Measurements from ENCODE around the gene CSTPP1.
A peak's percentile ranks its signal among the peaks of the same experiment; 100 is the strongest.
"Not testable (repeated sequence)": the region's sequence is repeated elsewhere in the genome, so short reads cannot be mapped to it uniquely, and the experiment has no call there.

The CSTPP1 gene

GRCh38 chr11:46991391-46991790 lies 54.8 kb downstream of the CSTPP1 start:
- DNase-seq (ENCODE audit: low spot score) = no peak

- not testable (repeated sequence) for DNase-seq (ENCODE audit: low spot score)
Measured at GRCh38 chr11:46992386-46992785, 55.8 kb downstream of the CSTPP1 start.

DNA sequence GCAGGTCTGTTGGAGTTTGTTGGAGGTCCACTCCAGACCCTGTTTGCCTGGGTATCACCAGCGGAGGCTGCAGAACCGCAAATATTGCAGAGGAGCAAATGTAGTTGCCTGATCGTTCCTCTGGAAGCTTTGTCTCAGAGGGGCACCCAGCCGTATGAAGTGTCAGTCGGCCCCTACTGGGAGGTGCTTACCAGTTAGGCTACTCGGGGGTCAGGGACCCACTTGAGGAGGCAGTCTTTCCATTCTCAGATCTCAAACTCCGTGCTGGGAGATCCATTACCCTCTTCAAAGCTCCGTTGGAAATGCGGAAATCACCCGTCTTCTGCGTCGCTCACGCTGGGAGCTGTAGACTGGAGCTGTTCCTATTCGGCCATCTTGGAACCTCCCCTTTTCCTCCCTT lies 61.2 kb downstream of the CSTPP1 start:
- DNase-seq (ENCODE audit: low spot score) = not testable (repeated sequence)

DNA sequence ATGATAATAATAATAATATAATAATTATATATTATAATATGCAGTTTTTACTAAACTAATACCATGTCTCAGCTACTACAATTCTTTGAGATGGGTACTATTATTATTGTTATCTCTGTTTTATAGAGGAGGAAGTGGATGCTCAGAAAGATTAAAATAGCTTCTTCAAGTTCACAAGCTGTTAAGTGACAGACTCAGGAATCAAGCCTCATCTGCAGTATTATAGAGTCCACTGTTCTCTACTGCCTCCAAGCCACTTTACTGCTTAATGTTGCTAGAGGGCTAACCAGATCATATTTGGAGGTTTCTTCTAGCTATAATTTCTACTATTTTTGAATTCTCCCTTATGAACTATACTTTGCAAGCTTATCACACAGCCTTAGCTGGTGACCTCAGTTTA lies 62.7 kb downstream of the CSTPP1 start:
- DNase-seq (ENCODE audit: low spot score) = no peak

- DNase-seq (ENCODE audit: low spot score) = no peak
Measured at GRCh38 chr11:47000033-47000432, 63.5 kb downstream of the CSTPP1 start.

- DNase-seq (ENCODE audit: low spot score) = no peak
Measured at GRCh38 chr11:47001781-47002181, 65.2 kb downstream of the CSTPP1 start.

DNA sequence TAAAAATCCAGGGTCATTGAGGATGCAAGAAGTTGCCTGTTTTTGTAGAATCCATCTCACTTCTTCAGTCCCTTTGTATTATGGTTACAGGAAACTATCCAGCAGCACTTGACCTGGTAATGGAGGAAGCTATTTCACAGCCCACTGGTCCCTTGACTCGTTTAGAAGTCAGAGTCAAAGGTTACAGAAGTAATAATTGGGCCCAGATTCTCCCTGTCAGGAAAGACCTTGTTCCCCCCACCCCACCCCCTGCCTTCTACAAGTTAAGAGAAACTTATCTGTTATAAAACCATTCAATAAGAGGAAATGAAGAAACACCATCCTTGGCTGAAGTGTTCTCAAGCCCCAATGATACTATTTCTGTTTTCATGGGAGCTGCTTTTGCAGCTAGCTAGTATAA lies 65.8 kb downstream of the CSTPP1 start:
- DNase-seq (ENCODE audit: low spot score) = no peak

GRCh38 chr11:47003180-47003877 lies 66.8 kb downstream of the CSTPP1 start:
- DNase-seq (ENCODE audit: low spot score) = no peak

GRCh38 chr11:47004595-47005033 lies 68.1 kb downstream of the CSTPP1 start:
- no peak for DNase-seq (ENCODE audit: low spot score)

GRCh38 chr11:47005441-47005840 lies 68.9 kb downstream of the CSTPP1 start:
- no peak for DNase-seq (ENCODE audit: low spot score)

DNA sequence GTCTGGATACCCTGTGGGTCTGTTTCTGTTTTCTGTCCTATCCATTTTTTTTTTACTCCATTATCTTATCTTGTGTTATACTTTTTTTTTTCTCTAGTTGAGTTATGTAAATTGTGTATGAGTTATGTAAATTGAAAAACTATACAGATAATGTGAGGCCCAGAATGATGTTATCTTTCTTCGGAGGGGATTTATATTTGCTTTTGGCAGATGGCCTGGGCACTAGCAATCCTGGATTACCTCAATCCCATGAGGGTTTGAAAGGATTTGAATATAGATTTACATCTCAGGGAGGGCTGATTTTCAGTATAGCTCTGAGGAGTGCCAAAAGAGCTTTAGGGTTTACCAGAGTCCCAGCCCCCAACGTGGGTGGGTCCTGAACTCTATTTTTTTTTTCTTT lies 71.0 kb downstream of the CSTPP1 start:
- peak; percentile 81 for DNase-seq (ENCODE audit: low spot score)

- DNase-seq (ENCODE audit: low spot score) = no peak
Measured at GRCh38 chr11:47010179-47010578, 73.6 kb downstream of the CSTPP1 start.

DNA sequence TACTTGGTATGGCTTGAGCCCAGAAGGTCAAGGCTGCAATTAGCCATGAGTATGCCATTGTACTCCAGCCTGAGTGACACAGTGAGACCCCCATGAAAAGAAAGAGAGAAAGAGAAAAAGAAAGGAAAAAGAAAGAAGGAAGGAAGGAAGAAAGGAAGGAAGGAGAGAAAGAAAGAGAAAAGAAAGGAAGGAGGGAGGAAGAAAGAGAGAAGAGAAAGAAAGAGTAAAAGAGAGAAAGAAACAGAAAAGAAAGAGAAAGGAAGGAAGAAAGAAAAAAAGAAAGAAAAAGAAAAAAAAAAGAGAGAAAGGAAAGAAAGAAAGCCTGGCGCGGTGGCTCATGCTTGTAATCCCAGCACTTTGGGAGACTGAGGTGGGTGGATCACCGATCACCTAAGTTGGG lies 77.5 kb downstream of the CSTPP1 start:
- DNase-seq (ENCODE audit: low spot score) = no peak

DNA sequence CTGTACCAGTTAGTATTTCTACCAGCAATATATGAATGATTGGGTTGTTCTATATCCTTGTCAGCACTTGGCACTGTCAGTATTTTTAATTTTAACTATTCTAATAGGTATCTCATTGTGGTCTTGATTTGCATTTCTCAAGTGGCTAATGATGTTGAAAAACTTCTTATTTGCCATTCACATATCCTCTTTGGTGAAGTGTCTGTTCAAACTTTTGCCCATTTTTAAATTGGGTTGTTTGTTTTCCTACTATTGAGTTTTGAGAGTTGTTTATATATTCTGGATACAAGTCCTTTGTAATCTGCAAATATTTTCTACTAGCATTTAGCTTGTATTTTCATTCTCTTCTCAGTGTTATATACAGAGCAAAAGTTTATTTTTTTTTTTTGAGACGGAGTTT lies 82.1 kb downstream of the CSTPP1 start:
- no peak for DNase-seq (ENCODE audit: low spot score)

DNA sequence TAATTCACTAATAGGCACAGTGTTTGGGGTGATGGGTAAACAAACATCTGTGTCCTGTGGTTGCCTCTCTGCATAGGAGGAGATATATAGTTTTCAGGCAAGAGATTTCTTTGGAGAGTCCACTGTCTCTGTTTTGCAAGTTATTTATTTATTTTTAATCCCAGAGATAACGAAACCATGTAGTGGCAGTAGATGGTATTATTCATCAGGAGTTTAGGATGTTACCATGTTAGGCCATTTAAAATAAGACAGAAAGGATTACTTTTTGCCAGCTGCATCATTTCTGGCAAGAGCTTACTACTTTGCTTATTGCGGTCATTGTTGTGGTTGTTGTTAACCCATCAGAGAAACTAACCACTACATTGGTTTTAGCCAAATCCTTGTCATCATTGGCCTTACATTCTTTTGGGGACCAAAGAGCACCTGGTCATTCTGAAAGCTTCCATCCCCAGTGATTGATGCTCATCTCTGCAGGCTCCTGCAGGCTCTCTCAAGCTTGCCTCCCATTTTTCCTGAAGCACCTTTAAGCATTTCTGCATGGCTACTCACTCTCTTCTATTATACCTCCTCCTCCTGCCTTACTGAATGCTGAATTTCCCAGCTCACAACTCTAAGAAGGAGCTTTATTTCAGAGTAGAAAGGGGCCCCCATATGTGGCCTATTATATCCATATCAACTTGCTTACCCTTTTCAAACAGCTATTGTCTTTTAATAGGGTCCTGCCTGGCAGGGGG lies 84.4 kb downstream of the CSTPP1 start:
- DNase-seq (ENCODE audit: low spot score) = no peak

DNA sequence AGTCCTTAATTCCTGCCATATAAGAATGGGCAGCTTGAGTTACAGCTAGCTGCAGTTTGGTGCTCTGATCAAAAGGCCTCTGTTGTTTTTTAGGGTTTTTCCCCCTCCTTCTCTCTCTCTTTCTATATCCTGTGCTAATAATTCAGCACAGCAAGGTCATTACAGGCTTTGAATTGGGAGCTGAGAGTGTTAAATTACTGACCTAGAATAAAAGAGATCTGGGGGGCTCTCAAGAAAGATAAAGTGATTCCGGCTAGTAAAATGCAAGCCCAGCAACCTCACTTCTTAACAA lies 84.9 kb downstream of the CSTPP1 start:
- no peak for DNase-seq (ENCODE audit: low spot score)

DNA sequence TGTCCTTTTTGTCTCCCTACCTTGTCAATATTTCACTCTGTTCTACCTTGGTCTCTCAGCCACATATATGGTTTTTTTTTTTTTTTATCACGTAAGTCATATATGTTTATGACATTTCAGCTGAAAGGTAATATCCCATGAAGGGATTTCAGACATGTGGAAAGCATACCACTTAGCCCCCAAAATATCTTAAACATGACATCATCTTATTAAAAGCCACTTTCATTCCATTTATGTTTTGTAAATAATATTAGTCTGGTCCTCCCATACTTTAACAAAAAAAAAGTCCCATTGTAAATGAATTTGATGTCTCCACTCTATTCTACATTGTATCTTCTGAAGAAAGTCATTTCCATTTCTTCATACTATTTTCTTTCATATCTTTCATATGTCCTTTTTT lies 85.4 kb downstream of the CSTPP1 start:
- DNase-seq (ENCODE audit: low spot score) = no peak

- DNase-seq (ENCODE audit: low spot score) = no peak
Measured at GRCh38 chr11:47028195-47029093, 91.9 kb downstream of the CSTPP1 start.

DNA sequence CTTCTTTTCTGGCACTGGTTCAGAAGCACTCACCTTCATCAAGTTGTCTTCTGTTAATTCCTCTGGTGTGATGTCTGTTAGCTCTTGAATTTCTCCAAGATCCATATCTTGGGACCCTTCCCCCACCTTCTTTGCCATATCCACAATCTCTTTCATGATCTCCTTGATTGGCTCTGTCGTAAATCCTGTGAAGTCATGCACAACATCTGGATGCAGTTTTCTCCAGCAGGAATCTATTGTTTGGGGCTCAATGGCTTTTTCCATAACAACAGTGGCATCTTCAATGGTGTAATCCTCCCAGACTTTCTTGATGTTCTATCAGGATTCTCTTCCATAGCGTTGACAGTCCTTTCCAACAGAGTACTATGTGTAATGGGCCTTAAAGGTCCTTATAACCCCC lies 96.9 kb downstream of the CSTPP1 start:
- DNase-seq (ENCODE audit: low spot score) = no peak

GRCh38 chr11:47034091-47034490 lies 97.5 kb downstream of the CSTPP1 start:
- DNase-seq (ENCODE audit: low spot score) = no peak

DNA sequence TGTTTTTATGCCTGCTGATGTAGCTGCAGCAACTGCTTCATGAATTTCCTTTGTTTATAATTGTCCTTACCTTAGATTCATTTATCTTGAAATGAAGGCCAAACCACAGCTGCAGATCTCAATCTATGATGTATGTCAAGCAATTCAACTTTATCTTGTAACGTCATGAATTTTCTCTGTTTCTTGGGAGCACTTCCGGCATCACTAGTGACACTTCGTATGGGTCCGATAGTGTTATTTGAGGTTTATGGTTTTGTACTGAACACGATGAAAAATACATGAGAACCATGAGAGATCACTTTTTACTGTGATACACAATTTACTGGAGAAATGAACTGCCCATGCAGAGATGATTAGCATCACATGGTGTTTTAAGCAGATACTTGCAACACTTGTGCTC lies 98.5 kb downstream of the CSTPP1 start:
- DNase-seq (ENCODE audit: low spot score) = no peak

- DNase-seq (ENCODE audit: low spot score) = no peak
Measured at GRCh38 chr11:47044119-47044518, 107.6 kb downstream of the CSTPP1 start.

DNA sequence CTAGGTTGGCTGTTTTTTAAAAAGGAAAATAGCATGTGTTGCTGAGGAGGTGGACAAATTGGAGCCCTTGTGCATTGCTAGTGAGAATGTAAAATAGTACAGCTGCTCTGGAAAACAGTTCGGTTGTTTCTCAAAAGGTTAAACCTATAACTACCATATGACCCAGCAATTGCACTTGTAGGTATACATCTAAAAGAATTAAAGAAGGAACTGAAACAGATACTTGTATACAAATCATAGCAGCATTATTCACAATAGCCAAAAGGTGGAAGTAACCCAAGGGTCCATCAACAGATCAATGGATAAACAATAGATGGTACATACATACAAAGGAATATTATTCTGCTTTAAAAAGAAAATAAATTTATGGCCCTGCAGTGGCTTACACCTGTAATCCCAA lies 111.4 kb downstream of the CSTPP1 start:
- no peak for DNase-seq (ENCODE audit: low spot score)
